ENCODE data around the gene RHBDL1.
A peak's percentile ranks its signal among the peaks of the same experiment; 100 is the strongest.

Gene RHBDL1

DNA sequence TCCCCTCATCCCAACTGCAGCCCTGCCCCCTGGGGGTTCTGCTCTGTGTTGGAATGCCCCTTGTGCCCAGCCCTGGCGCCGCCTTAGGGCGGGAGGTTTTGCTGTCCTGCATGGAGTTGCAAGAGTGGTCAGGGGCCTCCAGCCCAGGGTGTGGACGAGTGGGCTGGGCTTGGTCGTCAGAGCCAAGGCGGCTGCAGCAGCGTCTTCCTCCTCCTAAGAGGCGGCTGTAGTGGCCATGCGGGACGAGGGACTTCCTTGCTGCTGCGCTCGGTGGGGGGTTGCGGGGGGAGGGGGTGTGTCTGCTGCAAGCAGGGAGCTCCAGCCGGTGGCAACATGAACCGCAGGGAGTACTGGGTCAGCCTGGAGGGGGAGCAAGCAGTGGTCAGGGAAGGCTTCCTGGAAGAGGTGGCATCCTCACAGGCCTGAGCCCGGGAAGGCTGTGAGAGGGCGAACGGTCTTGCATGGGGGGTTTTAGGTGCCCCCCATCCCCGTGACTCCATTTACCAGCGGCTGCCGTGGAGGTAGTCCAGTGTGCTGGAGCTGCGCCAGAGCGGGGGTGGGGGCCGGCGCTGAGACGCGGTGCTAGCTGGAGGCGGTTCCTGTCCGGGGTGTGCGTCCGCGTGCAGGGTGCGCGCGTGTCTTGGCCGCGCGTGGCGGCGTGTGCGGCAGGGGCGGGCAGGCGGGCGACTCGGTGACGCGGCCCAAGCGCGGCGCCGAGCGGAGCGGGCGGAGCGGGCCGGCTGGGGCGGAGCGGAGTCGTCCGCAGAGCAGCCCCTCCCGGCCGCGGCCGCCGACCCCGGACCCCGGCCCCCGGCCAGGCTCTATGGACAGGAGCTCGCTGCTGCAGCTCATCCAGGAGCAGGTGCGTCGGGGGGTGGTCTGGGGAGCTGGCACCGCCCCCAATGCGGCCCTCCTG is at the start of gene RHBDL1:
TSS of gene RHBDL1 (plus strand) at position 704 of the 916 bp plus-strand sequence. CDS start at position 824, 120 bp downstream.
- TF ChIP-seq, protein P1, sequence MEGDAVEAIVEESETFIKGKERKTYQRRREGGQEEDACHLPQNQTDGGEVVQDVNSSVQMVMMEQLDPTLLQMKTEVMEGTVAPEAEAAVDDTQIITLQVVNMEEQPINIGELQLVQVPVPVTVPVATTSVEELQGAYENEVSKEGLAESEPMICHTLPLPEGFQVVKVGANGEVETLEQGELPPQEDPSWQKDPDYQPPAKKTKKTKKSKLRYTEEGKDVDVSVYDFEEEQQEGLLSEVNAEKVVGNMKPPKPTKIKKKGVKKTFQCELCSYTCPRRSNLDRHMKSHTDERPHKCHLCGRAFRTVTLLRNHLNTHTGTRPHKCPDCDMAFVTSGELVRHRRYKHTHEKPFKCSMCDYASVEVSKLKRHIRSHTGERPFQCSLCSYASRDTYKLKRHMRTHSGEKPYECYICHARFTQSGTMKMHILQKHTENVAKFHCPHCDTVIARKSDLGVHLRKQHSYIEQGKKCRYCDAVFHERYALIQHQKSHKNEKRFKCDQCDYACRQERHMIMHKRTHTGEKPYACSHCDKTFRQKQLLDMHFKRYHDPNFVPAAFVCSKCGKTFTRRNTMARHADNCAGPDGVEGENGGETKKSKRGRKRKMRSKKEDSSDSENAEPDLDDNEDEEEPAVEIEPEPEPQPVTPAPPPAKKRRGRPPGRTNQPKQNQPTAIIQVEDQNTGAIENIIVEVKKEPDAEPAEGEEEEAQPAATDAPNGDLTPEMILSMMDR (conservative IDR thresholded peaks at IDR 0.05; ENCODE audit: low read depth, low read length): no peak
- peak within 1 kb of the TSS; percentile 46 for H3K4me3 ChIP-seq (ENCODE audit: low read length)
- DNase-seq (ENCODE audit: low read depth): no peak

DNA sequence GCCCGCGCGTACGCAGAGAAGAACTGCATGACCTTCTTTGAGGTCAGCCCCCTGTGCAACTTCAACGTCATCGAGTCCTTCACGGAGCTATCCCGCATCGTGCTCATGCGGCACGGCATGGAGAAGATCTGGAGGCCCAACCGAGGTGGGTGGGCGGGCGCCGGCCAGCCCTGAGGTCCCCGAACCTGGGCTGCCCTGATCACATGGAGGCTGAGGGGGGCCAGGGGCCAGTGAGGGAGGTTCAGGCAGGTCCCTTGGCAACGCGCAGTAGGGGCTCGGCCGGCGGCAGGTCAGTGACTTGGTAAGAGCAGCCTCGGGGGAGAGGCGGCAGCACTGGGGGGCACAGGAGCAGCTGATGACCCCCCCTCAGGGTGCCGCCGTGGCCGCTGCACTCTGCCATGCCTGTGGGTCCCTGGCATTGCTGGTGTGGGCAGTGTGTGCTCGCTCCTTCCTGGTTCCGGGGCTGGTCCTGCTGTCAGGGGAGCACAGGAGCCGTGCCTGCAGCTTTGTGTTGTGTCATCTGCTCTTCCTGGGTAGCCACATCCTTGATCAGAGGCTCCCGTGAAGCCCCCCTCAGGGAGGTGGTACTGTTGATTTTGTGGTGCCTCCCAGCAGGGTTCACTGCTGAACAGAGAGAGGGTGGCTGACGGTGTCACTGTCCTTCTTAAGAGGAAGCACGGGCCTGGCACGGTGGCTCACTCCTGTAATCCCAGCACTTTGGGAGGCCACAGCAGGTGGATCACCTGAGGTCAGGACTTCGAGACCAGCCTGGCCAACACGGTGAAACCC is 49.3 kb upstream of the RHBDL1 start:
- no peak overlapping the region for H3K4me3 ChIP-seq (ENCODE audit: low read length)
- DNase-seq (ENCODE audit: low read depth): no peak
- TF ChIP-seq, protein P1 (conservative IDR thresholded peaks at IDR 0.05; ENCODE audit: low read depth, low read length): no peak

DNA sequence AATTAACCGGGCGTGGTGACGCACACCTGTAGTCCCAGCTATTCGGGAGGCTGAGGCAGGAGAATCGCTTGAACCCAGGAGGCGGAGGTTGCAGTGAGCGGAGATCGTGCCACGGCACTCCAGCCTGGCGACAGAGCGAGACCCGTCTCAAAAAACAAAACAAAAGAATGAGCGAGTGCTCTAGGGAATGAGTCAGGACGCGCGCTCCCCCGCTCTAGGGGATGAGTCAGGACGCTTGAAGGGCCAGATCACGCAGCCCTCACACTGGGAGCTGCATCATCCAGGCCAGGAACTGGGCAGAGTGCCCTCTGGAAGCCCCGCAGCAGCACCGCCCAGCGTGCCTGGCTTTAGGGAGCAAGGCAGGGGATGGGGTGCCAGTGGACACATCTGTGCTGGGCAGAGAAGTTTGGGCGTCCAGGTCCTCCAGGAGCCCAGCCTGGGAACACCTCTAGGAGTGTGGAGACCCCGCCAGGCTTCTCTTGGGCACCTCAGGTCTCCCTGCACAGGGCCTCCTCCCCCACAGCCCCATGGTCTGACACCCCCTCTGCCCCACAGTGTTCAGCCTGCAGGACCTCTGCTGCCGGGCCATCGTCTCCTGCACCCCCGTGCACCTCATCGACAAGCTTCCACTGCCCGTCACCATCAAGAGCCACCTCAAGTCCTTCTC is 48.6 kb upstream of the RHBDL1 start:
- H3K4me3 ChIP-seq (ENCODE audit: low read length): no peak overlapping the region
- TF ChIP-seq, protein P1 (conservative IDR thresholded peaks at IDR 0.05; ENCODE audit: low read depth, low read length): no peak
- DNase-seq (ENCODE audit: low read depth): peak; percentile 72

DNA sequence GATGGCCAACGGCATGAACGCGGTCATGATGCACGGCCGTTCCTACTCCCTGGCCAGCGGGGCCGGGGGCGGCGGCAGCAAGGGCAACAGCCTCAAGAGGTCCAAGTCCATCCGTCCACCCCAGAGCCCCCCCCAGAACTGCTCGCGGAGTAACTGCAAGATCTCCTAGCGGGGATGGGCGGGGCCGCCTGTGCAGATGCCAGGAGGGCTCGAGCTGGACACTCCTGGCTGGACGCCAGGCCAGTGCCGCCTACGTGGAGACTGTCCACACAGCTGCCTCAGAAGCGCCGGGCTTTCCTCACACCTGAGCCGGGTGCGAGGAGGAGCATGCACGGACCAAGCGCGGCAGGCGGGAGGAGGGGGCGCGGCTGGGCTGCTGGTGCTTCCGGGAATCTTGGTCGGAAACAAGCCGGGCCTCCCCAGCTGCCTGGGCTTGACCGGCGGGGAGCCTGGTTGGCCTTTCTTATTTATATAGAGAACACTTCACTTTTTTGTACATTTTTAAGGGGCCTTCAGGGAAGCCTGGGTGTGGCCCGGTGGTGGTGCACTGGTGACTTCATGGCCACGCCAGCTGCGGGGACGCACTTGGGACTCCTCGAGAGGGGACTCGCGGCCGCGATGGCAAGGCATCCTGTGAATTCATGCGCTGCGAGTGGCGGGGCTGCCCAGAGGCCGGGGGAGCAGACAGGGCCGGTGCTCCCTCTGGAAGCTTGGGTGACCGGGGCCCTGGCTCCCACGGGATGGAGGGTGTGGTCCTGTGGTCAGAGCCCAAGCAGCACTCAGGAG is 47.8 kb upstream of the RHBDL1 start:
- TF ChIP-seq, protein P1 (conservative IDR thresholded peaks at IDR 0.05; ENCODE audit: low read depth, low read length): no peak
- H3K4me3 ChIP-seq (ENCODE audit: low read length): no peak overlapping the region
- no peak for DNase-seq (ENCODE audit: low read depth)

DNA sequence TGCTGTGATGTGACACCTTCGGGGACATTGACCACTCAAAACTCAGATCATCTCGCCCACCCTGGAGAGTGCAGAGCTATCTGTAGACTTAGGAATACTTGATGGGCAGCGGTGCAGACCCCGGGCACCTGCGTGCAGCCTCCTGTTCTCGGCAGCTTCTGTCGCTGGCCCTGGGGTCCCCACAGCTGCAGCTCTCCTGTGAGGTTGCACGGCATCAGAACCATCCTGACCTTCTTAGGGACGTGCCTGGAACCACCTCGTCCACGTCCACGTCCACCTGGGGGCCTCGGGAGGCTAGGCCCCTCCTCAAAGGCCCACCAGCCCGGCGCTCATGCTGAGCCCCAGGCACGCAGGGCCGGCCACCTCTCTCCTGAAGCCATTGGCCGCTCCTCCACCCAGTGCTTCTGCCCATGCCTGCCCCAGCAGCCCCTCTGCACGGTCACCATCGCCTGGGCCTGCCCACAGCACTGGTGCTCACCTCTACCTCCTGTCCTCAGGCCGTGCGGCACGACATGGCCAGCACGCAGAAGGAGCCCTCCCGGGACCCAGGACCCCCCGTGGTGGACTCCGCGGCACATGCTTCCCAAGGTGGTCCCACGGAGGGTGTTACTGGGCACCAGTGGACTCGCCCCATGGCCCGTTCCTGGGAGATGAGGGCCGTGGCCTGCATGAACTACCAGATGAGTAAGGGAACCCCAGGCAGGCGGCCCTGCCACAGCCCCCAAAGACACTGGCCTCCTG is 47.0 kb upstream of the RHBDL1 start:
- no peak for DNase-seq (ENCODE audit: low read depth)
- H3K4me3 ChIP-seq (ENCODE audit: low read length): no peak overlapping the region
- TF ChIP-seq, protein P1 (conservative IDR thresholded peaks at IDR 0.05; ENCODE audit: low read depth, low read length): no peak
